HEK293 (cell line): ENCODE data around the gene CPNE4.

Experiments
- CTCF ChIA-PET: fragments of 350-600 bp; formaldehyde crosslinking; extraction: SDS; loops from one replicate; lab custom pipeline; 2021; ENCODE audit warnings: antibody characterized with exemption; lab: Yijun Ruan, JAX
- POLR2A ChIA-PET: fragments of 300-600 bp; formaldehyde crosslinking; extraction: SDS; loops from one replicate; lab custom pipeline; 2020; ENCODE audit warnings: antibody characterized with exemption, inconsistent platforms; lab: Yijun Ruan, JAX
- H3K27ac ChIP-seq: fragments of 200-500 bp; sonication (Bioruptor generic); 2 replicates; pipeline ENCODE4 v1.5.1; 2014; ENCODE audit warnings: low read depth, low read length, control low read depth, inconsistent platforms; ENCODE audit errors: extremely low read depth
- H3K36me3 ChIP-seq, 2 experiments: fragments of 200-500 bp in 1 of 2; sonication (Bioruptor generic) in 1 of 2; 1 replicate in 1 of 2; 2 replicates in 1 of 2; pipeline ENCODE4 v1.5.1; 2014 to 2017; ENCODE audit warnings: inconsistent platforms in 2 of 2, low read length in 2 of 2; ENCODE audit not compliant: control insufficient read depth in 2 of 2, insufficient read depth in 1 of 2
- H3K4me1 ChIP-seq: fragments of 200-500 bp; sonication (Bioruptor generic); 2 replicates; pipeline ENCODE4 v1.5.1; 2014; ENCODE audit warnings: mild to moderate bottlenecking, low read length, inconsistent platforms; ENCODE audit not compliant: control insufficient read depth, insufficient read depth
- H3K4me3 ChIP-seq: 2 replicates; pipeline ENCODE4 v1.5.1; 2011; ENCODE audit warnings: low read depth, mild to moderate bottlenecking, control low read depth, low read length, moderate library complexity
- H3K9me3 ChIP-seq: fragments of 200-500 bp; sonication (Bioruptor generic); 2 replicates; pipeline ENCODE4 v1.5.1; 2014; ENCODE audit warnings: low read depth, low read length, inconsistent platforms; ENCODE audit not compliant: control insufficient read depth, insufficient read depth
- ATF2 ChIP-seq: fragments of 450-650 bp; formaldehyde crosslinking; IDR thresholded peaks from 2 replicates; pipeline ENCODE4 v1.5.1; 2016; ENCODE audit warnings: missing biosample characterization, missing genetic modification characterization, low read depth
- HOXA7 ChIP-seq: sonication (generic); formaldehyde crosslinking; IDR thresholded peaks from 2 replicates; pipeline ENCODE4 v1.8.1; 2022; ENCODE audit warnings: missing genetic modification reagents, borderline replicate concordance
- KLF17 ChIP-seq: fragments of 450-650 bp; formaldehyde crosslinking; IDR thresholded peaks from 2 replicates; pipeline ENCODE4 v1.5.1; 2016; ENCODE audit warnings: missing biosample characterization, missing genetic modification characterization
- PATZ1 ChIP-seq: fragments of 450-650 bp; formaldehyde crosslinking; IDR thresholded peaks from 2 replicates; pipeline ENCODE4 v1.5.1; 2016; ENCODE audit warnings: missing biosample characterization, missing genetic modification characterization
- ZBTB26 ChIP-seq: fragments of 450-650 bp; formaldehyde crosslinking; optimal IDR thresholded peaks from 2 replicates; pipeline ENCODE3; 2016; ENCODE audit warnings: missing biosample characterization, mild to moderate bottlenecking, missing genetic modification characterization
- ZEB2 ChIP-seq: fragments of 450-650 bp; formaldehyde crosslinking; IDR thresholded peaks from 2 replicates; pipeline ENCODE4 v1.5.1; 2016; ENCODE audit warnings: missing biosample characterization, missing genetic modification characterization
- ZFP69B ChIP-seq: fragments of 450-650 bp; formaldehyde crosslinking; IDR thresholded peaks from 2 replicates; pipeline ENCODE4 v1.5.1; 2016; ENCODE audit warnings: missing biosample characterization, missing genetic modification characterization
- ZNF184 ChIP-seq: fragments of 450-650 bp; IDR thresholded peaks from 2 replicates; pipeline ENCODE4 v1.5.1; 2018; ENCODE audit warnings: missing biosample characterization, mild to moderate bottlenecking, missing genetic modification characterization
- ZNF214 ChIP-seq: fragments of 450-650 bp; formaldehyde crosslinking; IDR thresholded peaks from 2 replicates; pipeline ENCODE4 v1.5.1; 2017; ENCODE audit warnings: missing biosample characterization, mild to moderate bottlenecking, missing genetic modification characterization, borderline replicate concordance
- ZNF239 ChIP-seq: fragments of 450-650 bp; formaldehyde crosslinking; IDR thresholded peaks from 2 replicates; pipeline ENCODE4 v1.5.1; 2016; ENCODE audit warnings: missing biosample characterization, missing genetic modification characterization
- ZNF24 ChIP-seq: fragments of 450-650 bp; formaldehyde crosslinking; IDR thresholded peaks from 2 replicates; pipeline ENCODE4 v1.5.1; 2016; ENCODE audit warnings: missing biosample characterization, missing genetic modification characterization
- ZNF292 ChIP-seq: fragments of 450-650 bp; formaldehyde crosslinking; IDR thresholded peaks from 2 replicates; pipeline ENCODE4 v1.5.1; 2016; ENCODE audit warnings: low read depth, missing biosample characterization, missing genetic modification characterization, borderline replicate concordance
- ZNF366 ChIP-seq: fragments of 450-650 bp; formaldehyde crosslinking; conservative IDR thresholded peaks from 2 replicates; pipeline ENCODE4 v1.5.1; 2016; ENCODE audit warnings: missing biosample characterization, missing genetic modification characterization
- ZNF391 ChIP-seq: fragments of 450-650 bp; formaldehyde crosslinking; IDR thresholded peaks from 2 replicates; pipeline ENCODE4 v1.5.1; 2016; ENCODE audit warnings: low read depth, missing biosample characterization, missing genetic modification characterization, borderline replicate concordance
- ZNF394 ChIP-seq: fragments of 450-650 bp; formaldehyde crosslinking; IDR thresholded peaks from 2 replicates; pipeline ENCODE4 v1.5.1; 2016; ENCODE audit warnings: missing biosample characterization, missing genetic modification characterization, mild to moderate bottlenecking, moderate library complexity, borderline replicate concordance
- ZNF530 ChIP-seq: fragments of 450-650 bp; formaldehyde crosslinking; IDR thresholded peaks from 2 replicates; pipeline ENCODE4 v1.5.1; 2016; ENCODE audit warnings: low read depth, missing biosample characterization, missing genetic modification characterization
- ZNF561 ChIP-seq: fragments of 450-650 bp; IDR thresholded peaks from 2 replicates; pipeline ENCODE4 v1.5.1; 2018; ENCODE audit warnings: missing biosample characterization, missing genetic modification characterization, borderline replicate concordance
- ZNF571 ChIP-seq: fragments of 450-650 bp; formaldehyde crosslinking; IDR thresholded peaks from 2 replicates; pipeline ENCODE4 v1.5.0; 2017; ENCODE audit warnings: missing biosample characterization, missing genetic modification characterization
- ZNF623 ChIP-seq: fragments of 450-650 bp; formaldehyde crosslinking; IDR thresholded peaks from 2 replicates; pipeline ENCODE4 v1.5.1; 2016; ENCODE audit warnings: missing biosample characterization, missing genetic modification characterization
- ZNF670 ChIP-seq: fragments of 450-650 bp; formaldehyde crosslinking; IDR thresholded peaks from 2 replicates; pipeline ENCODE4 v1.5.1; 2016; ENCODE audit warnings: missing biosample characterization, missing genetic modification characterization, low read depth
- ZNF704 ChIP-seq: fragments of 450-650 bp; formaldehyde crosslinking; IDR thresholded peaks from 2 replicates; pipeline ENCODE4 v1.5.1; 2016; ENCODE audit warnings: missing biosample characterization, missing genetic modification characterization
- ZSCAN23 ChIP-seq: fragments of 450-650 bp; formaldehyde crosslinking; IDR thresholded peaks from 2 replicates; pipeline ENCODE4 v1.5.1; 2016; ENCODE audit warnings: missing biosample characterization, missing genetic modification characterization
- TF ChIP-seq, protein P1 (sequence below): fragments of 450-650 bp; formaldehyde crosslinking; IDR thresholded peaks from 2 replicates; pipeline ENCODE4 v1.5.1; 2016; ENCODE audit warnings: missing biosample characterization, missing genetic modification characterization

Gene CPNE4

DNA sequence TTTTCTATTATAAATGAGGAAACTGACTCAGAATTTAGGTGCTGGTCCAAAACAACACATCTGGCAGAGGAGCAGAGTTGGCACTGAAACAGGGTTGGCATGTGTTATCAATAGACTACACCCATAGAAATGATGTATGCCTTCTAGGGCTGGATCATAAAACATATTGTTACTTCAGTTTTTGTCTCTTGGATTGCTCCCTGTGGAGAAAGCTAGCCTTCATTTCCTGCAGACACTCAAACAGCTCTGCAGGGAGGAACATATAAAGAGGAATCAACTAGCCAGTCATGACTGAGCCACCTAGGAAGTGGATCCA lies 531.5 kb downstream of the CPNE4 start (continued):
- TF ChIP-seq, protein P1, sequence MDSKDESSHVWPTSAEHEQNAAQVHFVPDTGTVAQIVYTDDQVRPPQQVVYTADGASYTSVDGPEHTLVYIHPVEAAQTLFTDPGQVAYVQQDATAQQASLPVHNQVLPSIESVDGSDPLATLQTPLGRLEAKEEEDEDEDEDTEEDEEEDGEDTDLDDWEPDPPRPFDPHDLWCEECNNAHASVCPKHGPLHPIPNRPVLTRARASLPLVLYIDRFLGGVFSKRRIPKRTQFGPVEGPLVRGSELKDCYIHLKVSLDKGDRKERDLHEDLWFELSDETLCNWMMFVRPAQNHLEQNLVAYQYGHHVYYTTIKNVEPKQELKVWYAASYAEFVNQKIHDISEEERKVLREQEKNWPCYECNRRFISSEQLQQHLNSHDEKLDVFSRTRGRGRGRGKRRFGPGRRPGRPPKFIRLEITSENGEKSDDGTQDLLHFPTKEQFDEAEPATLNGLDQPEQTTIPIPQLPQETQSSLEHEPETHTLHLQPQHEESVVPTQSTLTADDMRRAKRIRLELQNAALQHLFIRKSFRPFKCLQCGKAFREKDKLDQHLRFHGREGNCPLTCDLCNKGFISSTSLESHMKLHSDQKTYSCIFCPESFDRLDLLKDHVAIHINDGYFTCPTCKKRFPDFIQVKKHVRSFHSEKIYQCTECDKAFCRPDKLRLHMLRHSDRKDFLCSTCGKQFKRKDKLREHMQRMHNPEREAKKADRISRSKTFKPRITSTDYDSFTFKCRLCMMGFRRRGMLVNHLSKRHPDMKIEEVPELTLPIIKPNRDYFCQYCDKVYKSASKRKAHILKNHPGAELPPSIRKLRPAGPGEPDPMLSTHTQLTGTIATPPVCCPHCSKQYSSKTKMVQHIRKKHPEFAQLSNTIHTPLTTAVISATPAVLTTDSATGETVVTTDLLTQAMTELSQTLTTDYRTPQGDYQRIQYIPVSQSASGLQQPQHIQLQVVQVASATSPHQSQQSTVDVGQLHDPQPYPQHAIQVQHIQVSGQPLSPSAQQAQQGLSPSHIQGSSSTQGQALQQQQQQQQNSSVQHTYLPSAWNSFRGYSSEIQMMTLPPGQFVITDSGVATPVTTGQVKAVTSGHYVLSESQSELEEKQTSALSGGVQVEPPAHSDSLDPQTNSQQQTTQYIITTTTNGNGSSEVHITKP (tag by site-specific recombination): no peak
- TF ChIP-seq ZNF623 (tag by site-specific recombination): no peak
- TF ChIP-seq ZBTB26 (tag by site-specific recombination): no peak
- no peak for TF ChIP-seq ZNF214

DNA sequence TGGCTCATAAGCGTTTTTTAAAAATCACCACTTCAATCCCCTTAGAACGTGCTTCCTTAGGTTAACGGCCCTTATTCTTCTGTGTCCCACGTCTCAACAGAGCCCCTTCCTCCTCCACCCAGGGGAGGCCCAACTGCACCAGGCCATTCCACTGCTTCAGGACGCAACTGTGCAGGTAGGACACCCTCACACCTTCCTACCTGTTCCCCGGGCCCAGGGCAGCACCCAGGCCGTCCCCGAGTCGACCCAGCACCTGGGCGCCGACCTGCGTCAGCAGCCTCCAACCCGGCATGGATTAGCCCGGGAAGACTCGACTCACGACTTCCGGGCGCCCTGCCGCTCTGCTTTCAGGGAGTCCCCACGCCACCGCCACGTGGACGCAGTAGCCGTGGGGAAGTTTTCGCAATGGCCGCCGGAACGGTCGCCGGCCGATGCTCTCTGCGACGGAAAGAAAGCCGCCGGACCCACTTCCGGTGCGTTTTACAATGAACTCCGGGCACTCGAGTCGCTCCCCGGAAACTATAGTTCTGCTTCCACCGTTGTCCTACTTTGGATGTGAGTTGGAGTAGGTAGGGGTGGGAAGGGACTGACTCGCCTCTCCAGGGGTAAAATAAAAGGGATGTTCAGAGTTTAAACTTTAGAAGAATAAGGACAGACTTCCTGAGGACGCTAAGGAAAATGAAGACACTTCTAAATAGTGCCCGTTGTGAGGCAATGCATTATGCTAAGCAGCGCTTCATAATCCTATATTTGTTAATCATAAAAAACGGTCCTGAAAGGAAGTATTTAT lies 532.1 kb downstream of the CPNE4 start, which contains the start of gene MRPL3:
TSS of gene MRPL3 (minus strand) at position 442 of the 790 bp plus-strand sequence. CDS start at position 292, 150 bp downstream.
- ChIA-PET POLR2A (no interaction called here), CTCF (no interaction called here)
- TF ChIP-seq ZNF704 (tag by site-specific recombination) (no peak), ZEB2 (tag by site-specific recombination) (peak; percentile 72), KLF17 (peak; percentile 58; the same call in 1 of the 2 replicates), ZNF530 (no peak), ZNF561 (tag by site-specific recombination) (peak; percentile 83; the same call in 1 of the 2 replicates), ZNF394 (tag by site-specific recombination) (peak; percentile 30; the same call in 1 of the 2 replicates), ZSCAN23 (tag by site-specific recombination) (no peak), ZFP69B (tag by site-specific recombination) (0 out of 2 replicates have a peak, but pooled peaks have one; percentile 66), ZNF24 (tag by site-specific recombination) (peak; percentile 52; the same call in 1 of the 2 replicates), ZNF239 (tag by site-specific recombination) (no peak), ZNF184 (no peak), ZNF292 (tag by site-specific recombination) (no peak), ZNF391 (tag by site-specific recombination) (peak; percentile 70; the same call in 1 of the 2 replicates), ATF2 (no peak), HOXA7 (CRISPR knock-in tag) (no peak), ZNF366 (tag by site-specific recombination) (no peak), ZNF571 (tag by site-specific recombination) (no peak), ZNF670 (no peak), PATZ1 (tag by site-specific recombination) (0 out of 2 replicates have a peak, but pooled peaks have one; percentile 24)

More for the DNA sequence above, 532.1 kb downstream of the CPNE4 start, which contains the start of gene MRPL3:
- H3K4me3 ChIP-seq: peak within 1 kb of the TSS; percentile 100
- peaks cover 21 to 35% of the 10 kb centered on the region in 2 experiments for H3K36me3 ChIP-seq
- no peaks in the 10 kb centered on the region for H3K9me3 ChIP-seq
- 0 out of 2 replicates have a peak, but pooled peaks cover 2% of the 10 kb centered on the region for H3K4me1 ChIP-seq
- H3K27ac ChIP-seq: peak within 1 kb of the TSS; percentile 60
